Measurements from ENCODE around the gene SRCIN1.

The SRCIN1 gene

DNA sequence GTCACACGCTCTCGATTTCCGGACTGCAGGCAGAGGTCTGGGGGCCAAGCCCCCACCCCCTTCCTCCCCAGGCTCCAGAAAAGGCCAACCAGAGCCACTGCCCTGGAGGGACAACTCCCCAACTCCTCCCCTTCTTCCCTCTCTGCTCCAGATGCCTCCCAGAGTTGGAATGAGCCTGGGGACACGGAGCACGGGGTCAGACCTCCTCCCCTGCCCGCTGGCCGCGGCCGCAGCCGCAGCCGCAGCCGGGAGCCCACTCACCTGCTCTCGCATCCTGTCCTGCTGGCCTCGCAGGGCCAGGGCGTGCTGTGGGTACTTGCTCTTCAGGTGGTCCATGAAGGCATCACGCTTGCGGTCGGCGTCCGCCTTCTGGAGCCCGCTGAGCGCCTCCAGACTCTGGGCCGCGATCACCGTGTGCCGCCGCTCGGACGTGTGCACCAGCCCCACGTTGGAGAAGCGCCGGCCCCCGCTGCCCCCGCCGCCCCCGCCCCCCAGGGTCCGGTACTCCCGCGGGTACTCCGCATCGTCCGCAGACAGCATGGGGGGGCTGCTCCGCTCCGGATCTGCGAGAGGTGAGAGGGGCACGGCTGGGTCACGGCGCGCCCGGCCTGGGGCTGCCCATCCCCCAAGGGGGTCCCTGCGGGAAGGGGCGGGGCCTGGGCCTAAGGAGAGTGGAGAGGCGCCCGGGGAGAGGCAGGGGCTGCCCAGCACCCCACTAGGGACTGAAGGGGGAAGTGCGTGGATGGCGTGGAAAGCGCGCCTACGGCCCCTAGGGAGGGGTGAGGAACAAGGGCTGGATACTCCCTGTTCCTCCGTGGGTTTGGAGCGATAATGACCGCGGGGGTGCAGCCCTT lies 27.3 kb downstream of the SRCIN1 start:
- no peak for DNase-seq

DNA sequence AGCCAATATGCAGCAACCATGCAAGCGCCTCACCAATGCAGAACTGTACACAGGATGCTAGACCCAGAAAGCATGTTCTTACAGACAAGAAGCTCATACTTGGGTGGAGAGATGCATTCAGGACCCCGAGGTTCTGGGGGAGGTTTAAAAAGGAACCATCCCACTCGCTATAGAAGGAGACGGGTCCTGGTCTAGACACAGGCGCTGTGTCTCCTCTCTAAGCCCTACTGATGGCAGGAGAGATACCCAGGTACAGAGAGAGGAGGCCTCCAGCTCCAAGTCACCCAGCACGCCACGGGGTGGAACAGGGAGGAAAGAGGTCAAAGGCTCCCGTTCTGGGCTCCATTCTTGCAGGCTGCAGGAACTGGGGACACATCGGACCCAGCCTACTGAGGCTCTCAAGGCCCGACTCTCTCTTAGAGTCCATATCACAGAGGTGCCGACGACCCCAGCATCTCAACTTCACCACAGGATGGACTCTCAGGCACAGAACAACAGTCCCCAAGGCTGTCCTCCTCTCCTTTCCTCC lies 28.0 kb downstream of the SRCIN1 start:
- no peak for DNase-seq

DNA sequence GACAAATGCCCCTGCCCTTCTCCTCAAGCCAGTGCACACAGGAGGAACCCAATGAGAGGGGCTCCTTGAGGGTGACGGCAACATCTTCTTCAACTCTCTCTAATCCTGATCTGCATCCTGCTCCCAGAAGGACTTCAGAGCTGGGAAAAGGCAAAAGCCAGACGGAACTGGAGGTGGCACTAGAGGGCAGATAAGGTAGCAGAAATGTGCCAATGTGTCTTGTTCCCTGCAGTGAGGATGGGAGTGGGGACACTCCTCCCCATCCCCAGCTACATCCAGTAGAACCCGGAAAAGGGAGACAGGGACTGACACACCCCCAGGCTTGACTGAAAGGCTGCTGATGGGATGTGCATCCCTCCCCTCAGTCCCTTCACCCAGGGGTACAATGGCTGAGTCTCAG lies 28.5 kb downstream of the SRCIN1 start:
- no peak for DNase-seq

DNA sequence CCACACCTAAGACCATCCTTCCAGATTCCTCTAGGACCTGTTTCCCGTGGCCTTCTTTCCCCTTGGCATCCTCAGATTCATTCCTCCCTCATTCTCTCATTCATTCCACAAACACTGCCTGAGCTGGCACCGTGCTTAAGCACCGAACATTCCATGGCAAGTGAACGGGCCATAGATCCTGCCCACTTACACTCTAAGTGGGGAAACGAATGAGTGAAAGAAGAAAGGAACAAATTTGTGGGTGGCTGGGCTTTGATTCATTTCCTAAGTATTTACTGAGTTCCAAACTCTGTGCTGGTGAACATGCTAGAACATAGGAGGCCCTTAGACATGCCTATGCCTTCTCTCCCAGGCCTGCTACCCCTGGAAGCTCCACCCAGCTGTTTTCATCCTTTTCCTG lies 30.0 kb downstream of the SRCIN1 start:
- no peak for DNase-seq

DNA sequence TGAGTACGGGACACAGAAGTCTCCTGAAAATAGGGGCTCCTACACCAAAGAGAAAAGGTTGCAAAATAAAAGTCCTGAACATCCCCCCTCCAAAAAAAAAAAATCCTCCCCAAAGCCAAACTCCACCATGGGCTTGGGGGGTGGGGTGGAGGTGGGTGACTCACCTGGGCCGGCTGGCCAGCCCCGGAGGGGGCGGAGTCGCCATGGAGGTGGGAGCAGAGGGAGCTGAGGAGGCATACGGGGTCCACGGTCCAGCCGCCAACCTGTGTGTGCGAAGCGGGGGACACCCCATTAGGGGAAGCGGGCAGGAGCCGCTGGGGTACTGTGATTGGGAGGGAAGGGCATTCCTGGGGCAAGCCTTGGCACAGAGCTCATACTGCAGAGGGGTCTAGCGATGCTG lies 31.0 kb downstream of the SRCIN1 start:
- no peak for DNase-seq

DNA sequence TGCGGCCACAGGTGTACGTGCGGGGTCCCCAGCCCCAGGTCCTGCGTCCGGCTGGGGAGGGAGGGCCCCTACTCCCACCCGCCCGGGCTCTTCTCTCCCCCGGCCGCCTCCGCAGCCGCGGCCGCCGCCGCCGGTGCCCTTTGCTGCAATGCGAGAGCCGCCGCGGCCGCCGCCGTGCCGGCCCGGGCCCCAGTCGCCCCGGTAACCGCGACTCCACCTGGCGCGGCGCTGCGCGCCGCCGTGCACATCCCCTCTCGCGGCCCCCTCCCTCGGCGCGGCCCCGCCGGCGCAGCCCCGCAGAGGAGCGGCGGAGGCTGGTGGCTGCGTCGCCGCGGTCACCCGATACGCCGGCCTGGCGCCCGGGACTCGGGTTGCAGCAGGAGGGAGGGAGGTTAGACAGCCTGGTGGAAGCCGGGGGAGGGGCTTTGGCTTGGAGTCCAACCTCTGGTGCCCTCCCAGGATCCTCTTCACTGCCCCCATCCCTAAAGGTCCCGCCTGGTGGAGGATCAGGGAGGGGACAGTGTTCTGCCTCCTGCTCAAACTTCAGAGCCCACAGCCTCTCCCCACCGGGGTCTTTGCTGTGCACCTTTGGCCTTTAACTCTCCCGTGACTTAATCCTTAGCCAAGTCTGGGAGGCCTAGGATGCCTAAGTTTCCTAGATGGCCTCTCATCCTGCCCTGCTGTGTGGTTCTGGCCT lies 32.9 kb downstream of the SRCIN1 start:
- DNase-seq: peak in 1 of 2 experiments; percentile 17

DNA sequence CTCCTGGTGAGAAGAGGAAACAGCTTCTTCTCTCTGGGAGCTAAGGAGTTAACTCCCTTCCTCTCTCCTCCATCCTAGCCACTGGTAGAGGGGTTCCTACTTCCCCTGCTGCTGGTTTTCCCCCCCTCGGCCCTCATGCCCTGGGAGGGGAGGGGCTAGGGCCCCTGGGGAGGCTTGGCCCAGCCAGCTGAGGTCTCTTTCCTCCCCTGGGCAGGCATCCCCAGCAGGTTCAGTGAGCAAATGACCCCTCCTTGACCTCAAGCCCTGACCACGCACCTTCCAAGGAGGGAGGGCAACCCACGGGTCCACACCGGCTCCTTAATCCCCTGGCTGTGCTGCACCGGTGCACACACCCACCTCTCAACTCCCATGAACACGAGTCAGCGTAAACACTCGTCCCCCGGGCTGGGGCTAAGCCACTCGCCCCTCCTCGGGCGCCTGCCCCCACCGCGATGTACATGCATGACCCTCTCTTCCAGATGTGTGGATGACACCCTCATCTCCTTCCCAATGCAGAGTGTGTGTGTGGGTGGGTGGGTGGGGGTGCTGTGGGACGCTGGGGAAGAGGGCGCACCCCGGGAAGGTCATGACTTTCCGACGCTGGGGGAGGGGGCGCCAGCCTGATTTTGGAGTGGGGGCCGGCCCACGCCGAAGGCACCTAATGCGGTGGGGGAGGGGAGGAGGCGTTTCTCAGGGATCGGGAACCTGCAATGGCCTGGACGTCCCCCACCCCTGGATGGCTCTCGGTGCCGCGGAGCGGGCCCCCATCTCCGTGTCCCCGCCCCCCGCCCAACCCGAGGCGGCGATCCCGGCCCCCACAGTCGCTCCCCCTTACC lies 33.7 kb downstream of the SRCIN1 start:
- DNase-seq: no peak

DNA sequence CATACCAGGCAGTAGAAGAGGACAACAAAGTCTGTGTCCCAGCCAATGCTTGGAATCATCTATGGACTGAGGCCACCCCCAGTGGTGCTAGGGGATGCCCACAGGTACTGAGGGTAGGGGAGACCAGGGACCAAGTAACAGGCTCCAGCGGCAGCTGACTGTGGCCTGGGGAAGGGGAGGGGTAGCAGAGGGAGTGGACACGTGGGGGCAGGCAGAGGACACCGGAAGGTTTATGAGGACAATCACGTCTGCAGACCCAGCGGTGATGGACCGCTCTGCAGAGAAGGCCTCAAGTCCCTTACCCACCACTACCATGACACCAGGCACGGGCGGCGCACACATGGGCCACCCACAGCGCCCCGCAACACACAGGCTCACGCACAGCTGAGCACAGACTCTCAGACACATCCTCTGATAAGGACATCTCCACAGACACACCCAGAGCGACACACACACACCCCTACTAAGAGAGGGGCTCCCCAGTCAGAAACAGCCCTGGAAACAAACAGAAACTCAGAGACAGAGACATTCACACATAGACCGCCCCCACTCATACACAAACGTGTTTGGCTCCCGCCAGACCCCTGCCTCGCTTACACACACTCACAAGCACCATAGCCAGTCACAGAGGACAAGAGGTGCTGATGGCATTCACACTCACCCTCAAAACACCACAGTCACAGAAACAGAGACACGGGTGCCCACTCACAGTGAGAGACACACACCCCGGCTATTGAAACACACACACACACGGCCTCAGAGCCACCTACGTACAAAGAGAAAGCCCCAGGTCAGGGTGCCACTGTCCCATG lies 35.8 kb downstream of the SRCIN1 start:
- DNase-seq: no peak

DNA sequence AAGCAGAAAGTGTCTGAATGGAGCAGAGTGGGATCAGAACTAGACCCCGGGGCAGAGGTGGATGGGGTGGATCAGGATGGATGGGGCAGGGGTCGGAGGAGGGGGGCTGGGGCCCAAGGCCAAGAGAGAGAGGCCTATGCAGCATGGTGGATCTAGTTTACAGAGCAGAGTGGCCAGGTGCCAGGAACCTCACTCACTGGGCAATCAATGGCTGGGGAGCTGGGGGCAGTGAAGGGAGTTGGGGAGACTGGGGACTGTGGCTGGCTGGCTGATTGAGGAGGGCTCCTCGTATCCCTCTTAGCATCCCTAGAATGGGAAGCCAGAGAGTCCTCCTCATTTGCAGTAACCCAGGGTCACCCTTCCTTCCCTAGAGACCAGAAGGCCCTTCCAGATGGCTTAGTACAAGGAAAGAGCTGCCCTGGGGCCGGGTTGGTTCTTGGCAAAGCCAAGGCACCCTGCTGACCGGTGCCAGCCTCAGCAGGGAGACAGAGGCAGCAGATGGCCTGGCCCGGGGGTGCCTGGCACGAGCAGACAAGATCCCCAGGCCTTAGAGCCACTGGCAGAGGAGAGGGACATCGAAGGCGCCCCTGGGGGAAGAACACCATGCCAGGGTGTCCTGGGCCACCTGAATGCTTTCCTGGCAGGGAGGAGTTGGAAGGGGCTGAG lies 36.8 kb downstream of the SRCIN1 start:
- no peak for DNase-seq

DNA sequence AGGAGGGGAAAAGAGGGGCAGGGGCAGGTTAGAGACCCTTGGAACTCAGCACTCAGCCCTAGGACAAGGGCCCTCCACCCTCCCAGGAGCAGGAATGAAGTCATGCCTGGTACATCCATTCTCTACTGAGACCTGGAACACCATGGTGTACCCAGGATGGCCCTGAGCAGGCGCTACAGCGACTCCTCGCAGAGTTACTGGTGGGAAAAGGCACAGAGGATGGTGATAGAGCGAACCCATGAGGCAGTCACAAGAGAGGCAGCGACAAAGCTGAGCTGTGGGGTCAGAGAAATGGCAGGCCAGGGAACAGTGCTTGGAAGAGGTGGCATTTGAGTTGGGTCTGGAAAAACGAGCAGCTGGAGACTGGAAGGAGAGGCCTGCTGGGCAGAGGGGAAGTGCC lies 37.5 kb downstream of the SRCIN1 start:
- DNase-seq: no peak

DNA sequence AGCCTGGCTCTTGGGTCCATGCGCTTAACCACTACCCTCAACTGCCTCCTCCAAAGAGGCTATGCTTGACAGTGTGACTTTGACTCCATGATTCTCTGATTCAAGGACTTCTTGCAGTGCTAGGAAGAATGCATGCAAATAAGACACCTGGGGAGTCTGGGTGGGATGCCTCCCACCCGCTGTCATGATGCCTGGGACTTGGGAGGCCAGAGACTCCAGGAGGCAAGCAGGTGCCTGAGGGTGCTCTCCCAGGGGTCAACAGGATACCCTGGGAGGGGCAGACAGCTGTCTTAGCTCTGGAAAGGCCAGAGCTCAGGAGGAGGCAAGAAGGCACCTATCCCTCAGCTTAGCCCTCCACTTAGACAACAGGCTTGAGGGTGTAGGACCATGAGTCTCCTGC lies 38.4 kb downstream of the SRCIN1 start:
- no peak for DNase-seq

DNA sequence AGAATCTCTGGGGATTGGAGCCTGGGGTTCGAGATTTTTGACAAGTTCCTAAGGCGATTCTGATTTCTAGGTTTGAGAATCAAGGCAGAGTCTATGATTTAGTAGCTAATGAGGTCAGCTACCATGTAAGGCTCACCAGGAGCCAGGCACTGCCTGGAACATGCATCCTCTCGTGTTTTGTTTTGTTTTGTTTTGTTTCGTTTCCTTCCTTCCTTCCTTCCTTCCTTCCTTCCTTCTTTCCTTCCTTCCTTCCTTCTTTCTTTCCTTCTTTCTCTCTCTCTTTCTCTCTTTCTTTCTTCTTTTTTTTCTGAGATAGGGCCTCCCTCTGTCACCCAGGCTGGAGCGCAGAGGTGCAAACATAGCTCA lies 39.1 kb downstream of the SRCIN1 start:
- no peak for DNase-seq

DNA sequence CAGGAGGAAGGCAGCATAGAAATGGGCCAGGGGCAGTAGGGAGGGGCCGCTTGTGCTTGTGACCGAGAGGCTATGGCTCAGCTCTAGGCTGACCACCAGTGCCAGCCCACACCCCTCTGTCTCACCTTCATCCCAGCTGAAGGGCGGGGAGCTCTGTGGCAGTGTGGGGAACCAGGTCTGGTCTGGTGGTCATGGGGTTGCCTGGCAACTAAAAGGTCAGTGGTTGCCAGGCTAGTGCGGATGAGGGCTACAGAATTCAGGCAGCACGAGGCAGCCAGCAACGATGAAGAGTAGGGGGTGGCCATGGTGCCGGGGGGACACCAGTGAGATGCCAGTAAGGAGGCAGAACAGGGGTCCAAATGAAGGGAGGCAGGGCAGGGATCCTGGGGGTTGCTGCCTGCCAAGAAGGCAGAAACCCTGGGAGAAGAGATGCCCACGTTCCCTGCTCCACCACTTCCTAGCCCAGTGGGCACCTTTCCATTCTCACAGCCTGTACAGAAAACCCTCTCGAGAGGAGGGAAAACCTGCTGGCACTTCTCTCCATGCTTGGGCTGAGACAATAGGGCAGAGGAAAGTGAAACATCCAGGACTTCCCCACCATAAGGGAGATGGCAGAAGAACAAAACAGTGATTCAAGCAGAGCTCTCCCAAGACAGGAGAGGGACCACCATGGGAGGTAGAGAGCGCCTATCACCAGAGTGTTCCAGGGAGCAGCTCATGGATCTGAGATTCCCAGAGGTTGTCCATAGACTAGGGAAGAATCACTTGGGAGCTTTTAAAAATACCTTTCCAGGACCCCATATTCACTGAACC lies 39.7 kb downstream of the SRCIN1 start:
- DNase-seq: no peak

DNA sequence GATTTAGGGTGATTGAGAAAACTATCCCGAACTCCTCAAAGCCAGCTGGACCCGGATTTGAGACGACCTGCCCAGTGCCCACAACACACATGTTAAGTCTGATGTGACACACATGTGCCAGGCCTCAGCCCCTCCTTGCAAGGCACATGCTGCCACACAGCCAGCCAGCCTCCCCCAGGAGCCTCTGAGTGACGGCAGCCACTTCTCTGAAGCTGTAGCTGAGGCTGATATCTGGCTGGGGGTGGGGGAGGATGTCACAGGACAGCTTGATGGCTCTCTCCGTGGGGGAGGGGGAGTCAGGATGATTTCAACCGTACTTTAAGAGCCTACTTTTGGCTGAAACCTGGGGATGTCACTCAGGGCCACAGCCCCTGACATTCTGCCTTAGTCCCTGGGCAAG lies 40.9 kb downstream of the SRCIN1 start:
- DNase-seq: no peak

DNA sequence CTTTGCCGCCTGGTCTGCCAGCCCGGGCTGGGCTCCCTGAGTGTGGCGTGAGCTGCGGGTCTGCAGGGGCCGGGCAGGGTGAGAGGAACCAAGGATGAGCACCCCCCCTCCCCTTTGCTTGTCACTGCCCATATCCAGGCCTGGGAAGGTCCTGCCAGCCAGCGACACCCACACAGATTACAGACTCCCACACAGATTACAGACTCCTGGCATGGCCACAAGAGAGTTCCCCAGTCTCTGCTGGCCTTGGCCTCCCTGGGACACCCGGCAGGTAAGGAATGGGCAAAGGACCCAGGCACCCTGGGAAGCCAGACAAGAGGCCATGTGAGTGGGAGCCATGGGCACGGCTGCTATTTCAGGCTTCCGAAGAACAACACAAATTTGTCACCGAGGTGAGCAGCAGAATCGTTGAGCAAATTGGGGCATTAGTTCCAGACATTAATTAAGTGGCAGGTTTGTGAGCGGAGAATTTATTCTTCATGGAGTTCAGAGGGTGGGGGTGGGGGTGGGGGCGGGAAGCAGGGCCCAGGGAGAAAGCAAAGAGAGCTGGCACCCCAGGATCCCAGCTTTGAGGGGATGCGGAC lies 41.4 kb downstream of the SRCIN1 start:
- DNase-seq: no peak

DNA sequence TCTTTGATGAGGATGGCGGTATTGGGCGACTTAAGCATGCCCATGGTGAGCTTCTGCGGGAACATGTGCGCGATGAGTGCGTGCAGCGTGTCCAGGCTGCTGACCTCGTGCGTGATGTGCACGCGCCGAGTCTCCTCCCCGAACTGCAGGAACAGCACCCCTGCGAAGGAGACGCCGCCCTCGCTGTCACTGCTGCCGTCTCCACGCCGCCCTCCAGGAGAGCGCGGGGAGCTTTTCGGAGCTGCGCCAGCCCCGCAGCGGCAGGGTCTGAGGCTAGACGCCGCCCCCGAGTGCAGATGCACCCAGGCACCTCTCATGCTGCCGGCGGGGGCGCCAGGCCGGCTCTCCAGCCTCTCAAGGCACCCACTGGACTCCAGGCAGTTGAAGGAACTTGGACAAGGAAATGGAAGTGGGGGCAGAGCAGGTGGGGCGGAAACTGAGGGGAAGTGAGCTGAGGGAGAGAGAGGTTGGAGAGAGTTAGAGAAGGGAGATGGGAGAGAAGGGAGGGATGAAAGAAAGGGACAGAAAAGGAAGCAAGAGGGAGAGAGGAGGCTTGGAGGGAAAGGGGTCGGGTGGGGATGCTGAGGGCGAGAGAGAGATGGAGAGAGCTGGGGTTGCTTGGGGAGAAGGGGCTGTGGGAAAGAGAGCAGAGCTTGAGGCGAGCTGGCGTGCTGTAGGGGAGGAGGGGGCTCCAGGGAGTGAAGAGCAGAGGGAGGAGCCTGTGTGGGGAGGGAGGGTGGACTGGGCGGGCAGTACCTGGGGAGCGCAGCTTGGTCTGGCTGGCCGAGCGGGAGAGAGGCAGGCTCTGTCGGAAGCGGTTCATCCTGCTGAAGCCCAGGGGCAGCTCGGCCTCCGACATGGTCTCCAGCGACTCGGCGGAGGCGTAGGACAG lies 42.1 kb downstream of the SRCIN1 start:
- DNase-seq: no peak

DNA sequence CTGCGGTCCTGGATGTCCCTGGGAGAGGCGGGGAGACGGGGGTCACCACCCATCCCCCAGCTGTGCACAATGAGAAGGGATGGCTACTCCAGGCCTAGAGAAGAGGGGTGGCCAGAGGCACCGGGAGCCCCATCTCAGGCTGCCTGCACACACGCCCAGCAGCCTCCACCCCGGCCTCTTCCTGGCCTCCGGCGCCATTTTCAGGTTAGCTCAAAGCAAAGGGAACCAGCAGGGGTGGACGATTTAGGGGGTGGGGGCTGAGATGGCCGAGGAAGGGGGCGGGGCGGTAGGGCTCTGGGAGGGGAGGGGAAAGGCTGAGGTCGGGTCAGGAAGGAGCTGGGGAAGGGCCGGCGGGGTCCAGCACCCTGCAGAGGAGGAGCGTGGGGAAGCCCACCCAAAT lies 42.8 kb downstream of the SRCIN1 start:
- no peak for DNase-seq

DNA sequence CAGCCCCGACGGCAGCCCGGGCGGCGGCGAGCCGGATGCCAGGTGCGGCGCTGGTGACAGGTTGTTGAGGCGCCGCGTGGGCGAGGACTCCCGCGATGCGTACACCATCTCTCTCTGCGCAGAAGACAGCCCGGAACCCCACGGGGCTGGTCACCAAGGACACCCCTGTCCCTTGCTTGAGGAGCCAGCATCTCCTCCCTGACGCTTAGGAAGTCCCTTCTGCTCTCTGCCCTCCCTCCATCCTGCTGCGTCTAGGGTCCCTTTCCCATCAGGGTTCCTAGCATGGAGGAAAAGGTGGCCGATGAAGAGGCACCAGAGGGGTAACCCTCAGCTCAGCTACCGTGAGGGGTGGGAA lies 43.6 kb downstream of the SRCIN1 start:
- DNase-seq: peak in 1 of 2 experiments; percentile 15

DNA sequence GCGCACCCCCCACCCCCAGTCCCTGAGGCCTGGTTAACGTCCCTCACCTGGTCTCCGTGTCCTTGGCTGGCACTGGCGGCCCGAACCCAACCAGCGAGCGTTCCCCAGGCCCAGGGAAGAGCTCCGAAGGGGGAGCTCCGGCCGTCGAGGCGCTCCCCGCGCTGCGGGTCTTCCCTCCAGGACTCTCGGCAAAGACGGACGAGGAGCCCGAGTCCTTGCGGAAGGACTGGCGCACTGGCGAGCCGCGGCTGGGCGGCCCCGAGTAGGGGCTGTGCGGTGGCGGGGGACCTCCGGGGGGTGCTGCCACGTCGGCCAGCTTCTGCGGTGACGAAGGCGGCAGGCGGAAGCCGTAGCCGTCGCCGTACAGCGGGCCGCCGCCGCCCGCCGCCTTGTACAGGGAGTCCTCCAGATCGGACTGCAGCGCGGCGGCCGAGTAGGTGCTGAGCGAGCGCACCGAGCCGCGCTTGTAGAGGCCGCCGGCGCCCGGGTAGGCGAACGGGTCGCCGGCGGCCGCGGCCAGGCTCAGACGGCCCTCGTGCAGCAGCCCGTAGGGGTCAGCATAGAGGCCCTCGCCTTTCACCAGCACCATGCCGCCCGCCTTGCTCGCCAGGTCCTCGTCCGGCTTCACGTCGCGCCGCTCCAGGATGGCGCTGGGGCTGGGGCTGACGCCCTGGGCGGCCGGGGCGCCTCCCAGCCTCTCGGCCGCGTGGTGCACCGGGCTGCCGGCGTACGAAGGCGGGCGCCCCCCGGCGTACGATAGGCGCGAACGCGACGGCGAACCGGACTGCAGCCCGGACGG lies 44.1 kb downstream of the SRCIN1 start:
- DNase-seq: no peak
